Uterus (tissue), 4 donors: ENCODE results near the gene AIFM3. TPM values are rescaled to one million over a fixed set of nuclear protein-coding genes. Genes with fewer than 3 reads are reported as not detected.

Experiments
- DNase-seq, 2 donors: peaks; one replicate each; pipeline ENCODE4 v3.0.0-alpha.2; 2019 to 2020
- H3K27ac ChIP-seq, 2 donors: fragments of 200-600 bp; sonication (generic); 1 replicate in 1 of 2; 2 replicates in 1 of 2; pipeline ENCODE4 v1.5.1; 2016 to 2018
- H3K27me3 ChIP-seq, 2 donors: fragments of 200-600 bp; sonication (generic); one replicate each; pipeline ENCODE4 v1.5.1; 2018 to 2019; ENCODE audit warnings: control low read depth in 1 of 2
- H3K36me3 ChIP-seq, 2 donors: fragments of 200-600 bp; sonication (generic); one replicate each; pipeline ENCODE4 v1.5.1; 2019; ENCODE audit warnings: control low read depth in 1 of 2
- H3K4me1 ChIP-seq, 2 donors: fragments of 200-600 bp; sonication (generic); one replicate each; pipeline ENCODE4 v1.5.1; 2018 to 2019; ENCODE audit warnings: control low read depth in 1 of 2
- H3K4me3 ChIP-seq, 2 donors: fragments of 200-600 bp; sonication (generic); 1 replicate in 1 of 2; 2 replicates in 1 of 2; pipeline ENCODE4 v1.5.1; 2018 to 2019; ENCODE audit warnings: mild to moderate bottlenecking in 1 of 2
- H3K9me3 ChIP-seq, 2 donors: fragments of 200-600 bp; sonication (generic); one replicate each; pipeline ENCODE4 v1.5.1; 2019; ENCODE audit warnings: control low read depth in 1 of 2
- CTCF ChIP-seq, 4 experiments: fragments of 200-600 bp in 2 of 4; fragments of 450-650 bp in 2 of 4; sonication (generic) in 2 of 4; IDR thresholded peaks; one replicate each; pipeline ENCODE4 v1.5.1; 2016 to 2019; ENCODE audit warnings: antibody characterized with exemption in 4 of 4, mild to moderate bottlenecking in 2 of 4, moderate library complexity in 1 of 4
- POLR2A ChIP-seq, 2 donors: fragments of 450-650 bp; IDR thresholded peaks; one replicate each; pipeline ENCODE4 v1.6.1; 2016; ENCODE audit warnings: antibody characterized with exemption in 2 of 2, mild to moderate bottlenecking in 1 of 2, moderate library complexity in 1 of 2
- intact Hi-C: fragments of 100-400 bp; cut with DNase I; formaldehyde crosslinking; loops from one replicate; pipeline ENCODE4 v1.15.1; 2023; ENCODE audit warnings: low total_unique reads
- total RNA-seq, 4 donors: library from RNA; depleted of rRNA in 3 of 4; stranded (reverse); fragments of >200 nt in 3 of 4; gene quantifications; one replicate each; pipeline versions ENCODE4 v1.1.0 to v1.2.4, GENCODE V29; 2014 to 2023
- donor health status: DM: yes; HTN: yes; CAD: no.

Gene AIFM3
- total RNA-seq, 4 donors from 2014 or later = 3.2 to 3.4 TPM; not detected in 2

DNA sequence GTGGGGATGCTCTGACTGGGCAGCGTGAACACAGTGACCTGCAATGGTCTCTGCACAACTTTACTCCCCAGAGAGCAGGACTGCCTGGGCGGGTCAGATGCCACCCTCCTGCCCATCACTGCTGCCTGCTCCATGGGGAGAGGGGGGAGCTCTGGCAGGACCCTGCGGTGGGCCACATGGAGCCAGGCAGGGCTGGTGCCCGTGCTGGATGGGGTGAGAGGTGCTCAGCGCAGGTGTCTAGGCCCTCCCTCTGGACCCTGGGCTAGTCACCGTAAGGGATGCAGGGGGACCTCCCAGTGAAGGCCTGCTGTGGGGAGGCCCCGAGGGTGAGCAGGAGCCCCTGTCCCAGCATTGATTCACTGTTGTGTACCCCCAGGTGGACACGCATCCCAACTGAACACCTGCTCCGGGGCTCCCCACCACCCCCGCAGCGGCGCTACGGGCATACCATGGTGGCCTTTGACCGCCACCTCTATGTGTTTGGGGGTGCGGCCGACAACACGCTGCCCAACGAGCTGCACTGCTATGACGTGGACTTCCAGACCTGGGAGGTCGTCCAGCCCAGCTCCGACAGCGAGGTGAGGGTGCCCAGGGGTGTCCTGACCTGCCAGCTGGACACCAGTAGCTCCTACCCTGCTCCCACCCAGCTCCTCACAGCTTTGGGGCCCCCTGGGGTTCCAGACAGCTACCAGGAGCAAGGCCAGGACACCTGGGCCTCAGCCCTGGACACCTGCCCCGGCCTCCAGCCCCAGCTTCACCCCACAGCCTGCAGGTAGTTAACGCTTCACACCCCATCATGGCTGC lies 24.4 kb downstream of the AIFM3 start:
- Histone ChIP-seq H3K9me3 (no peaks in the 10 kb centered on the region), H3K4me3 (no peak overlapping the region), H3K27ac (no peak overlapping the region), H3K27me3 (no peaks in the 10 kb centered on the region), H3K36me3 (no peaks in the 10 kb centered on the region), H3K4me1 (no peaks in the 10 kb centered on the region)
- intact Hi-C loops = no loop called here
- DNase-seq = no peak
- no peak for TF ChIP-seq POLR2A (IDR thresholded peaks at IDR 0.05)
- TF ChIP-seq CTCF (IDR thresholded peaks at IDR 0.05) = no peak

DNA sequence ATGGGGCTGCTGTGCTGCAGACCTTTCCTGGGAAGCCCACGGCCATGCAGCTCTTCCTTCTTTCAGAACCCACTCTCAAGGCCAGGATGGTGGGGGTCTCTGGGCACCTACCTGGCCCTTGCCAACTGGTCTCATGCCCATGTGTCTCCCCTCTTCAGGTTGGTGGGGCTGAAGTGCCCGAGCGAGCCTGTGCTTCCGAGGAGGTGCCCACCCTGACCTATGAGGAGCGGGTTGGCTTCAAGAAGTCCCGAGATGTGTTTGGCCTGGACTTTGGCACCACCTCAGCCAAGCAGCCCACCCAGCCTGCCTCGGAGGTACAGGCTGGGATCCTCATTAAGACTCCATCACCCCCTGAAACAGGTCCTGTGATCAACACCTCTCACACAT lies 25.0 kb downstream of the AIFM3 start:
- no peaks in the 10 kb centered on the region for H3K9me3 ChIP-seq
- intact Hi-C loops = no loop called here
- H3K4me1 ChIP-seq = no peaks in the 10 kb centered on the region
- H3K36me3 ChIP-seq = no peaks in the 10 kb centered on the region
- no peaks in the 10 kb centered on the region for H3K27me3 ChIP-seq
- TF ChIP-seq CTCF (IDR thresholded peaks at IDR 0.05) = no peak
- TF ChIP-seq POLR2A (IDR thresholded peaks at IDR 0.05) = no peak
- DNase-seq = no peak
- no peak overlapping the region for H3K27ac ChIP-seq
- no peak overlapping the region for H3K4me3 ChIP-seq

- H3K36me3 ChIP-seq = no peaks in the 10 kb centered on the region
- DNase-seq = no peak
- no peak for TF ChIP-seq CTCF (IDR thresholded peaks at IDR 0.05)
- no peak for TF ChIP-seq POLR2A (IDR thresholded peaks at IDR 0.05)
- H3K27me3 ChIP-seq = no peaks in the 10 kb centered on the region
- H3K27ac ChIP-seq = no peak overlapping the region
- H3K4me3 ChIP-seq = no peak overlapping the region
- H3K4me1 ChIP-seq = no peaks in the 10 kb centered on the region
- H3K9me3 ChIP-seq = no peaks in the 10 kb centered on the region
- intact Hi-C loops = no loop called here
Measured at GRCh38 chr22:20992456-20993303, 25.6 kb downstream of the AIFM3 start.

DNA sequence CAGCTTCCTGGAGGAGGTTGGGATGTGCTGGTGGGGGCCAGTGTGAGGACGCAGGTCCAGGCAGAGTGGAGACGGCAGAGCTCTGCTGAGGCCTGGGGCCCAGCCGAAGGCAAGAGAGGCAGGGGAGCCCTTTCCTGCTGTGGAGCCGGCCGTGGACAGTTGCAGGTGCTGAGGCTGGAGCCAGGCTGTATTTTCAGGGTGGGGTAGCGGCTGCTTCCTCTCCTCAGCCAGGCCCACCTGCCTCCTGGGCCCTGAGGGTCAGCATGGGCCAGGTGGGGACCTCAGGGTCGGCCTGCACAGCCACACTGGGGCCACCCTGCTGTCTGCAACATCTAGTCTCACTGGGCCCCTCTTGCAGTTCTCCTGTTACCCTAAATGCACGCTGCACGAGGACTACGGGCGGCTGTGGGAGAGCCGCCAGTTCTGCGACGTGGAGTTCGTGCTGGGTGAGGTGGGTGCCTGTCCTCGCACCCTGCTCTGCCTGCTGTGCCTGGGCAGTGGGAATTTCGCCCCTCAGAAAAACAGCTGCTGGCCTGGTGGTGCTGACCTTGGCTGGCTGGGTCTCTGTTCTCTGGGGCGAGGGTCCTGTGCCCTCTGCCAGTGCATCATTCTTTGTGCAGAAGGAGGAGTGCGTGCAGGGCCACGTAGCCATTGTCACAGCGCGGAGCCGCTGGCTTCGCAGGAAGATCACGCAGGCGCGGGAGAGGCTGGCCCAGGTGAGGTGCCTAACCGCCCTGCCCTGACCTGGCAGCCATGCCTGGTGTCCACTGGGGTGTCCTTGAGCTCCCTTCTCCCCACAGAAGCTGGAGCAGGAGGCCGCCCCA lies 26.5 kb downstream of the AIFM3 start:
- no peak for DNase-seq
- intact Hi-C loops = no loop called here
- Histone ChIP-seq H3K36me3 (no peaks in the 10 kb centered on the region), H3K9me3 (no peaks in the 10 kb centered on the region), H3K27ac (no peak overlapping the region), H3K4me3 (no peak overlapping the region), H3K27me3 (no peaks in the 10 kb centered on the region), H3K4me1 (no peaks in the 10 kb centered on the region)
- TF ChIP-seq POLR2A (IDR thresholded peaks at IDR 0.05) = no peak

- no peak for DNase-seq
Measured at GRCh38 chr22:20994128-20994901, 27.3 kb downstream of the AIFM3 start.

More at GRCh38 chr22:20994128-20994901, 27.3 kb downstream of the AIFM3 start:
- Histone ChIP-seq H3K9me3 (no peaks in the 10 kb centered on the region), H3K4me1 (no peaks in the 10 kb centered on the region), H3K27ac (no peak overlapping the region), H3K36me3 (no peaks in the 10 kb centered on the region), H3K4me3 (no peak overlapping the region), H3K27me3 (no peaks in the 10 kb centered on the region)
- intact Hi-C loops = no loop called here
- TF ChIP-seq CTCF (IDR thresholded peaks at IDR 0.05) = no peak
- no peak for TF ChIP-seq POLR2A (IDR thresholded peaks at IDR 0.05)
